ENCODE data around the gene TOMM7. TPM values are rescaled to one million over a fixed set of nuclear protein-coding genes. Genes with fewer than 3 reads are reported as not detected.
"Not testable (repeated sequence)": the region's sequence is repeated elsewhere in the genome, so short reads cannot be mapped to it uniquely, and the experiment has no call there.

TOMM7 gene
- total RNA-seq, 1 donor from 2014 or later, result 194 TPM

- no peak for DNase-seq
Measured at GRCh38 chr7:22783421-22783820, 39.2 kb downstream of the TOMM7 start.

- no peak for DNase-seq
Measured at GRCh38 chr7:22782616-22783232, 39.9 kb downstream of the TOMM7 start.

GRCh38 chr7:22781230-22781711, 41.4 kb downstream of the TOMM7 start:
- no peak for DNase-seq

GRCh38 chr7:22779730-22780323, 42.8 kb downstream of the TOMM7 start:
- not testable (repeated sequence) for DNase-seq

- no peak for DNase-seq
Measured at GRCh38 chr7:22776964-22777363, 45.7 kb downstream of the TOMM7 start.

- no peak for DNase-seq
Measured at GRCh38 chr7:22772885-22773284, 49.8 kb downstream of the TOMM7 start.

- DNase-seq, result no peak
Measured at GRCh38 chr7:22771872-22772228, 50.8 kb downstream of the TOMM7 start.

GRCh38 chr7:22771194-22771871, 51.3 kb downstream of the TOMM7 start:
- DNase-seq, result no peak

GRCh38 chr7:22765609-22766008, 57.0 kb downstream of the TOMM7 start:
- DNase-seq, result no peak

Small RNAs within 50 kb of the gene (small RNA-seq; reads per million reads assigned to genes)
- 60.6 reads per million, percentile 95 among the genes with 10 or more reads in this experiment for gene SNORD93

Other genes with a start within 250 kb of the TOMM7 start
- gene IL6, start 95.6 kb downstream of the TOMM7 start, total RNA-seq, result not detected
- gene HYCC1, start 191.3 kb upstream of the TOMM7 start, total RNA-seq, result 168 TPM